ENCODE data around the gene CHTF18. TPM values are rescaled to one million over a fixed set of nuclear protein-coding genes. Genes with fewer than 3 reads are reported as not detected.

Gene CHTF18
- total RNA-seq, 1 experiment from 2014 or later: 120 TPM

- Histone ChIP-seq H4K20me1 (ENCODE audit: control insufficient read depth, insufficient read depth, insufficient read length) (no peaks in the 10 kb centered on the region), H2BK120ac (ENCODE audit: low read depth, low read length, poor library complexity, severe bottlenecking) (no peak overlapping the region), H3K23ac (ENCODE audit: insufficient read length, low read depth, low read length) (no peak overlapping the region), H3T11ph (ENCODE audit: low read length) (no peak overlapping the region), H2AK5ac (ENCODE audit: insufficient read length, low read length) (no peak overlapping the region), H3K14ac (ENCODE audit: insufficient read depth, low read length) (no peak overlapping the region), H2AFZ (ENCODE audit: low read length) (no peak overlapping the region), H3K27ac (ENCODE audit: insufficient read length, low read depth, low read length) (no peak overlapping the region), H3K27me3 (ENCODE audit: insufficient read depth, low read length) (no peaks in the 10 kb centered on the region), H2BK20ac (ENCODE audit: low read depth, low read length, poor library complexity, severe bottlenecking) (no peak overlapping the region), H3K56ac (ENCODE audit: insufficient read length, low read depth, low read length) (no peak overlapping the region), H3K18ac (ENCODE audit: insufficient read length, low read depth, low read length) (no peak overlapping the region), H4K8ac (replicated peaks; ENCODE audit: insufficient read length, low read depth, low read length) (no peak overlapping the region), H2BK15ac (ENCODE audit: low read depth, low read length) (no peak overlapping the region), H4K5ac (ENCODE audit: insufficient read length, low read depth, low read length) (no peak overlapping the region), H3K9ac (ENCODE audit: extremely low read depth, insufficient read length, low read length) (no peak overlapping the region), H3K79me1 (ENCODE audit: insufficient read depth, low read depth, low read length, poor library complexity, severe bottlenecking) (no peaks in the 10 kb centered on the region), H2BK12ac (ENCODE audit: insufficient read length, low read depth, low read length) (no peak overlapping the region), H3K23me2 (ENCODE audit: insufficient read length, low read depth, low read length, poor library complexity, severe bottlenecking) (no peaks in the 10 kb centered on the region), H4K91ac (ENCODE audit: insufficient read length, low read depth, low read length) (no peak overlapping the region), H3K4ac (ENCODE audit: low read depth, low read length) (no peak overlapping the region), H3K4me2 (ENCODE audit: insufficient read depth, insufficient read length, low read length) (no peak overlapping the region), H3K9me3 (ENCODE audit: control insufficient read depth, low read depth, low read length) (no peaks in the 10 kb centered on the region), H3K79me2 (ENCODE audit: insufficient read depth, low read length) (no peaks in the 10 kb centered on the region), H2BK5ac (ENCODE audit: insufficient read length, low read length) (no peak overlapping the region), H3K4me1 (ENCODE audit: insufficient read depth, low read length) (no peaks in the 10 kb centered on the region)
- Mint-ChIP-seq H3K27ac (peak overlapping the region in 1 of 3 experiments; percentile 65; a peak in 2 of 7 replicates), H3K36me3 (ENCODE audit: insufficient read depth in 1 of 3, low read depth in 3 of 3) (no peaks in the 10 kb centered on the region), H3K27me3 (ENCODE audit: low read depth) (peaks cover 8% of the 10 kb centered on the region), H3K4me1 (peaks cover 0 to 9% of the 10 kb centered on the region in 2 experiments; a peak in 2 of 4 replicates), H3K9me3 (no peaks in the 10 kb centered on the region), H3K4me3 (no peak overlapping the region)
- TF ChIP-seq, protein P1, sequence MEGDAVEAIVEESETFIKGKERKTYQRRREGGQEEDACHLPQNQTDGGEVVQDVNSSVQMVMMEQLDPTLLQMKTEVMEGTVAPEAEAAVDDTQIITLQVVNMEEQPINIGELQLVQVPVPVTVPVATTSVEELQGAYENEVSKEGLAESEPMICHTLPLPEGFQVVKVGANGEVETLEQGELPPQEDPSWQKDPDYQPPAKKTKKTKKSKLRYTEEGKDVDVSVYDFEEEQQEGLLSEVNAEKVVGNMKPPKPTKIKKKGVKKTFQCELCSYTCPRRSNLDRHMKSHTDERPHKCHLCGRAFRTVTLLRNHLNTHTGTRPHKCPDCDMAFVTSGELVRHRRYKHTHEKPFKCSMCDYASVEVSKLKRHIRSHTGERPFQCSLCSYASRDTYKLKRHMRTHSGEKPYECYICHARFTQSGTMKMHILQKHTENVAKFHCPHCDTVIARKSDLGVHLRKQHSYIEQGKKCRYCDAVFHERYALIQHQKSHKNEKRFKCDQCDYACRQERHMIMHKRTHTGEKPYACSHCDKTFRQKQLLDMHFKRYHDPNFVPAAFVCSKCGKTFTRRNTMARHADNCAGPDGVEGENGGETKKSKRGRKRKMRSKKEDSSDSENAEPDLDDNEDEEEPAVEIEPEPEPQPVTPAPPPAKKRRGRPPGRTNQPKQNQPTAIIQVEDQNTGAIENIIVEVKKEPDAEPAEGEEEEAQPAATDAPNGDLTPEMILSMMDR (conservative IDR thresholded peaks at IDR 0.05): no peak
- no CpG with 5 or more reads among the region's 20 CpGs for WGBS (ENCODE audit: extremely low coverage, insufficient read length, low lambda C conversion rate)
- no peak for DNase-seq
Observed at GRCh38 chr16:764184-764750, 24.2 kb upstream of the CHTF18 start.
